ENCODE measurements around the gene CYP21A2. TPM values are rescaled to one million over a fixed set of nuclear protein-coding genes. Genes with fewer than 3 reads are reported as not detected.
"Not testable (repeated sequence)": the region's sequence is repeated elsewhere in the genome, so short reads cannot be mapped to it uniquely, and the experiment has no call there.

The CYP21A2 gene
- total RNA-seq, 1 donor from 2014 or later = 0.30 TPM

- H3K27me3 Mint-ChIP-seq (ENCODE audit: unreplicated experiment) = no peaks in the 10 kb centered on the region
- H3K36me3 Mint-ChIP-seq (ENCODE audit: unreplicated experiment) = no peaks in the 10 kb centered on the region
- no peak overlapping the region for H3K27ac Mint-ChIP-seq (ENCODE audit: unreplicated experiment)
- TF ChIP-seq, protein P1, sequence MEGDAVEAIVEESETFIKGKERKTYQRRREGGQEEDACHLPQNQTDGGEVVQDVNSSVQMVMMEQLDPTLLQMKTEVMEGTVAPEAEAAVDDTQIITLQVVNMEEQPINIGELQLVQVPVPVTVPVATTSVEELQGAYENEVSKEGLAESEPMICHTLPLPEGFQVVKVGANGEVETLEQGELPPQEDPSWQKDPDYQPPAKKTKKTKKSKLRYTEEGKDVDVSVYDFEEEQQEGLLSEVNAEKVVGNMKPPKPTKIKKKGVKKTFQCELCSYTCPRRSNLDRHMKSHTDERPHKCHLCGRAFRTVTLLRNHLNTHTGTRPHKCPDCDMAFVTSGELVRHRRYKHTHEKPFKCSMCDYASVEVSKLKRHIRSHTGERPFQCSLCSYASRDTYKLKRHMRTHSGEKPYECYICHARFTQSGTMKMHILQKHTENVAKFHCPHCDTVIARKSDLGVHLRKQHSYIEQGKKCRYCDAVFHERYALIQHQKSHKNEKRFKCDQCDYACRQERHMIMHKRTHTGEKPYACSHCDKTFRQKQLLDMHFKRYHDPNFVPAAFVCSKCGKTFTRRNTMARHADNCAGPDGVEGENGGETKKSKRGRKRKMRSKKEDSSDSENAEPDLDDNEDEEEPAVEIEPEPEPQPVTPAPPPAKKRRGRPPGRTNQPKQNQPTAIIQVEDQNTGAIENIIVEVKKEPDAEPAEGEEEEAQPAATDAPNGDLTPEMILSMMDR (IDR thresholded peaks at IDR 0.05) = no peak
- no peaks in the 10 kb centered on the region for H3K4me1 Mint-ChIP-seq (ENCODE audit: unreplicated experiment)
- no peak for DNase-seq (ENCODE audit: extremely low spot score, unreplicated experiment)
- H3K4me3 Mint-ChIP-seq (ENCODE audit: unreplicated experiment) = no peak overlapping the region
- H3K9me3 Mint-ChIP-seq (ENCODE audit: unreplicated experiment) = no peaks in the 10 kb centered on the region
Measured at GRCh38 chr6:32058511-32058963, 20.3 kb downstream of the CYP21A2 start.

DNA sequence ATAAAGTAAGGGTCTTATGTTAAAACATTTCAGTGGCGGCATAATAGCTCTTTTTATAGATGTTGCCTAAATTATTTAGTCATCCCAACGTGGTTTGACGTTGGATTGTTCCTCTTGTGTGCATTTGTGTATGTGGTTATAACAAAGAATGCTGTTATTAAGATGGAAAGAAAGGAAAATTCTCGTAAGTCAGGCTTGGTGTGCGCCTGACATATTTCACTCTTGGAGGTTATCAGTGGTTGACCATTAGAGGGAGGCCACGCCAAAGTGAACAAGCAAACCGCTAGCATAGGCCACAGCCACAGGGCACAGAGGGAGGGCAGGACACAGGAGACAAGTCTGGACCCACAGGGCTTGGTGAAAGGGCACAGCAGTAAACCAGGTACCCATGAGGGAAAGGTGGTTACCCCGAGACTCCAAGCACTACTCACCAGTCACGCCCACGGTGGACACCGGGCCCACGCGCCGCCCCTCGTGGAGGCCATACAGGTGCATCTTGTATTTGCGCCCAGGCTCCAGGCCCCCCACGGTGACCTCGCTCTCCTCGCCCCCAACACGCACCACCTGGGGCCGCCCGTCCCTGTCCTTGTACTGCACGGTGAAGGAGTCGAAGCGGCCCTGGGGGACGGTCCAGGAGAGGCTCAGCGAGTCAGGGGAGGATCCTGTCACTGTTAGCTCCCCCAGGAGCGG lies 22.9 kb downstream of the CYP21A2 start:
- no peak overlapping the region for H3K27ac Mint-ChIP-seq (ENCODE audit: unreplicated experiment)
- peaks cover 2% of the 10 kb centered on the region for H3K27me3 Mint-ChIP-seq (ENCODE audit: unreplicated experiment)
- H3K36me3 Mint-ChIP-seq (ENCODE audit: unreplicated experiment) = peaks cover 2% of the 10 kb centered on the region
- no peak for DNase-seq (ENCODE audit: extremely low spot score, unreplicated experiment)
- no peaks in the 10 kb centered on the region for H3K4me1 Mint-ChIP-seq (ENCODE audit: unreplicated experiment)
- H3K9me3 Mint-ChIP-seq (ENCODE audit: unreplicated experiment) = no peaks in the 10 kb centered on the region
- TF ChIP-seq, protein P1 (IDR thresholded peaks at IDR 0.05) = no peak
- no peak overlapping the region for H3K4me3 Mint-ChIP-seq (ENCODE audit: unreplicated experiment)

- peaks cover 2% of the 10 kb centered on the region for H3K27me3 Mint-ChIP-seq (ENCODE audit: unreplicated experiment)
Measured at GRCh38 chr6:32064706-32065105, 26.5 kb downstream of the CYP21A2 start.

DNA sequence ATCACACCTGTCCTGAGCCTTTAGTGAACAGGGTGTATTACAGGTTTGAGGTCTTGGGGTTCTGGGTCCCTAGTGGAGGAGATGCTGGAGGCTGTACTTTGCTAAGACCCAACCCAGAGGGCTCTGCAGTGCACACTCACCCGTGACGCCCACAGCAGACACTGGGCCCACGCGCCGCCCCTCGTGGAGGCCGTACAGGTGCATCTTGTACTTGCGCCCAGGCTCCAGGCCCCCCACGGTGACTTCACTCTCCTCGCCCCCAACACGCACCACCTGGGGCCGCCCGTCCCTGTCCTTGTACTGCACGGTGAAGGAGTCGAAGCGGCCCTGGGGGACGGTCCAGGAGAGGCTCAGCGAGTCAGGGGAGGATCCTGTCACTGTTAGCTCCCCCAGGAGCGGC lies 29.3 kb downstream of the CYP21A2 start:
- H3K9me3 Mint-ChIP-seq (ENCODE audit: unreplicated experiment) = not testable (repeated sequence)

More at GRCh38 chr6:32064706-32065105, 26.5 kb downstream of the CYP21A2 start:
- TF ChIP-seq, protein P1 (IDR thresholded peaks at IDR 0.05) = no peak
- H3K27ac Mint-ChIP-seq (ENCODE audit: unreplicated experiment) = no peak overlapping the region
- H3K9me3 Mint-ChIP-seq (ENCODE audit: unreplicated experiment) = no peaks in the 10 kb centered on the region
- H3K4me3 Mint-ChIP-seq (ENCODE audit: unreplicated experiment) = no peak overlapping the region
- DNase-seq (ENCODE audit: extremely low spot score, unreplicated experiment) = no peak
- no peaks in the 10 kb centered on the region for H3K4me1 Mint-ChIP-seq (ENCODE audit: unreplicated experiment)
- peaks cover 2% of the 10 kb centered on the region for H3K36me3 Mint-ChIP-seq (ENCODE audit: unreplicated experiment)

GRCh38 chr6:32068315-32068714 lies 30.1 kb downstream of the CYP21A2 start:
- DNase-seq (ENCODE audit: extremely low spot score, unreplicated experiment); H3K36me3 Mint-ChIP-seq (ENCODE audit: unreplicated experiment); H3K27me3 Mint-ChIP-seq (ENCODE audit: unreplicated experiment); H3K27ac Mint-ChIP-seq (ENCODE audit: unreplicated experiment); H3K9me3 Mint-ChIP-seq (ENCODE audit: unreplicated experiment); H3K4me3 Mint-ChIP-seq (ENCODE audit: unreplicated experiment): not testable (repeated sequence)
- peaks cover 18% of the 10 kb centered on the region for H3K4me1 Mint-ChIP-seq (ENCODE audit: unreplicated experiment)

More for the DNA sequence above, 29.3 kb downstream of the CYP21A2 start:
- not testable (repeated sequence) for DNase-seq (ENCODE audit: extremely low spot score, unreplicated experiment); H3K27ac Mint-ChIP-seq (ENCODE audit: unreplicated experiment); H3K4me3 Mint-ChIP-seq (ENCODE audit: unreplicated experiment); H3K36me3 Mint-ChIP-seq (ENCODE audit: unreplicated experiment); H3K27me3 Mint-ChIP-seq (ENCODE audit: unreplicated experiment)
- H3K4me1 Mint-ChIP-seq (ENCODE audit: unreplicated experiment) = peaks cover 13% of the 10 kb centered on the region

DNA sequence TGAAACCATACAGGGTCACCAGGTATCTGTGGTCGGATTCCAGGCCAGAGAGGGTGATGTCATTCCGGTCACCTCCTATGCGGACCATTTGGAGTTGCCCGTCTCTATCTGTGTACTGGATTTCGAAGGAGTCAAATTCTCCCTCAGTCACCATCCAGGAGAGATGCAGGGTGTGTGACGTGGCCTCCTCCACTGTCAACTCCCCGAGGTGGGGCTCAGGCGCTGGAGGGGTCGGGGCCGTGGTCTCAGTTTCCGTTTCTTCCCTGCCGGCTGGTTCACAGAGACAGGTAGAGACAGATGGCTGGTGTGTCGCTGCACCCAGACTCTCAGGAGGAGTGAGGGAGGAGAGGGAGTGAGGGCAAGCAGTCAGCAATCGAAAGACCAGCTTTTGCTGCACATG lies 30.7 kb downstream of the CYP21A2 start:
- TF ChIP-seq, protein P1 (IDR thresholded peaks at IDR 0.05) = no peak
- H3K4me1 Mint-ChIP-seq (ENCODE audit: unreplicated experiment) = peaks cover 22% of the 10 kb centered on the region
- H3K27ac Mint-ChIP-seq (ENCODE audit: unreplicated experiment) = no peak overlapping the region
- H3K9me3 Mint-ChIP-seq (ENCODE audit: unreplicated experiment) = no peaks in the 10 kb centered on the region
- H3K27me3 Mint-ChIP-seq (ENCODE audit: unreplicated experiment) = peaks cover 4% of the 10 kb centered on the region
- H3K4me3 Mint-ChIP-seq (ENCODE audit: unreplicated experiment) = no peak overlapping the region
- DNase-seq (ENCODE audit: extremely low spot score, unreplicated experiment) = no peak
- peaks cover 1% of the 10 kb centered on the region for H3K36me3 Mint-ChIP-seq (ENCODE audit: unreplicated experiment)
